CD8-positive, alpha-beta memory T cell (primary cell): Measurements from ENCODE around the gene LRRC37B. TPM values are rescaled to one million over a fixed set of nuclear protein-coding genes. Genes with fewer than 3 reads are reported as not detected.
"Not testable (repeated sequence)": the region's sequence is repeated elsewhere in the genome, so short reads cannot be mapped to it uniquely, and the experiment has no call there.

ENCODE experiments used
- CTCF ChIA-PET: fragments of 350-600 bp; sonication (Branson Sonifier 250); formaldehyde crosslinking; loops from one replicate; lab custom pipeline; 2021; ENCODE audit warnings: antibody characterized with exemption; lab: Charles Lee
- POLR2A ChIA-PET: fragments of 350-600 bp; sonication (Branson Sonifier 250); formaldehyde crosslinking; loops from one replicate; lab custom pipeline; 2021; ENCODE audit warnings: antibody characterized with exemption; lab: Charles Lee
- DNase-seq, 5 donors: peaks; one replicate each; pipeline versions ENCODE4 v3.0.0 to v3.0.0-alpha.2; 2020 to 2022; ENCODE audit warnings: mixed read lengths in 1 of 5
- H3K27ac ChIP-seq: one replicate; pipeline ENCODE4 v1.7.0; 2013; ENCODE audit warnings: low read depth, mild to moderate bottlenecking, low read length, moderate library complexity
- H3K27me3 ChIP-seq: 2 replicates; pipeline ENCODE4 v1.7.0; 2013; ENCODE audit warnings: low read length, mild to moderate bottlenecking; ENCODE audit not compliant: insufficient read depth, poor library complexity, severe bottlenecking
- H3K36me3 ChIP-seq: 2 replicates; pipeline ENCODE4 v1.7.0; 2013; ENCODE audit warnings: mild to moderate bottlenecking, low read length, moderate library complexity; ENCODE audit not compliant: insufficient read depth
- H3K4me1 ChIP-seq: 2 replicates; pipeline ENCODE4 v1.7.0; 2013; ENCODE audit warnings: mild to moderate bottlenecking, low read length, moderate library complexity; ENCODE audit not compliant: insufficient read depth
- H3K4me3 ChIP-seq: 2 replicates; pipeline ENCODE4 v1.7.0; 2013; ENCODE audit warnings: mild to moderate bottlenecking, low read length
- H3K9me3 ChIP-seq: 2 replicates; pipeline ENCODE4 v1.7.0; 2013; ENCODE audit warnings: mild to moderate bottlenecking, low read length
- H3K27ac Mint-ChIP-seq, 8 donors: one replicate each; pipeline ENCODE4 v1.8.0; 2020 to 2021; ENCODE audit warnings: mixed read lengths in 8 of 8, mild to moderate bottlenecking in 6 of 8, inconsistent platforms in 3 of 8, moderate library complexity in 3 of 8
- H3K27me3 Mint-ChIP-seq, 2 donors: one replicate each; pipeline ENCODE4 v1.8.0; 2020 to 2021; ENCODE audit warnings: mixed read lengths in 2 of 2, mild to moderate bottlenecking in 1 of 2, moderate library complexity in 1 of 2
- H3K36me3 Mint-ChIP-seq, 3 donors: one replicate each; pipeline ENCODE4 v1.8.0; 2020 to 2021; ENCODE audit warnings: mixed read lengths in 3 of 3, inconsistent platforms in 1 of 3, mild to moderate bottlenecking in 1 of 3
- H3K4me1 Mint-ChIP-seq, 3 donors: one replicate each; pipeline ENCODE4 v1.8.0; 2020 to 2021; ENCODE audit warnings: mixed read lengths in 3 of 3, inconsistent platforms in 1 of 3, mild to moderate bottlenecking in 1 of 3
- H3K4me3 Mint-ChIP-seq, 7 donors: one replicate each; pipeline ENCODE4 v1.8.0; 2020 to 2021; ENCODE audit warnings: mixed read lengths in 7 of 7, mild to moderate bottlenecking in 6 of 7, moderate library complexity in 4 of 7, inconsistent platforms in 2 of 7
- H3K9me3 Mint-ChIP-seq, 5 donors: one replicate each; pipeline ENCODE4 v1.8.0; 2020 to 2022; ENCODE audit warnings: mixed read lengths in 5 of 5, mild to moderate bottlenecking in 3 of 5, moderate library complexity in 2 of 5, inconsistent platforms in 1 of 5
- polyA plus RNA-seq: library from polyadenylated mRNA; unstranded; fragments of 300-500 nt; fragmentation: Illumina TruSeq; gene quantifications from one replicate; pipeline ENCODE4 v1.2.3, GENCODE V29; 2021
- total RNA-seq, 2 experiments: library from RNA; stranded (reverse); gene quantifications; one replicate each; pipeline ENCODE4 v1.2.3, GENCODE V29; 2021

The LRRC37B gene
- total and polyA plus RNA-seq, 3 experiments from 2014 or later = 11.0 to 17.6 (median 16.2) TPM

GRCh38 chr17:32066123-32066680 is 59.0 kb downstream of the LRRC37B start:
- H3K4me3 ChIP-seq, H3K9me3 Mint-ChIP-seq, H3K36me3 ChIP-seq, H3K4me1 ChIP-seq, CTCF ChIA-PET, H3K27me3 Mint-ChIP-seq, H3K4me3 Mint-ChIP-seq, POLR2A ChIA-PET, H3K4me1 Mint-ChIP-seq, DNase-seq, H3K9me3 ChIP-seq, H3K36me3 Mint-ChIP-seq, H3K27ac ChIP-seq, H3K27me3 ChIP-seq: not testable (repeated sequence)
- peak overlapping the region in 1 of 8 donors; percentile 17 for H3K27ac Mint-ChIP-seq

DNA sequence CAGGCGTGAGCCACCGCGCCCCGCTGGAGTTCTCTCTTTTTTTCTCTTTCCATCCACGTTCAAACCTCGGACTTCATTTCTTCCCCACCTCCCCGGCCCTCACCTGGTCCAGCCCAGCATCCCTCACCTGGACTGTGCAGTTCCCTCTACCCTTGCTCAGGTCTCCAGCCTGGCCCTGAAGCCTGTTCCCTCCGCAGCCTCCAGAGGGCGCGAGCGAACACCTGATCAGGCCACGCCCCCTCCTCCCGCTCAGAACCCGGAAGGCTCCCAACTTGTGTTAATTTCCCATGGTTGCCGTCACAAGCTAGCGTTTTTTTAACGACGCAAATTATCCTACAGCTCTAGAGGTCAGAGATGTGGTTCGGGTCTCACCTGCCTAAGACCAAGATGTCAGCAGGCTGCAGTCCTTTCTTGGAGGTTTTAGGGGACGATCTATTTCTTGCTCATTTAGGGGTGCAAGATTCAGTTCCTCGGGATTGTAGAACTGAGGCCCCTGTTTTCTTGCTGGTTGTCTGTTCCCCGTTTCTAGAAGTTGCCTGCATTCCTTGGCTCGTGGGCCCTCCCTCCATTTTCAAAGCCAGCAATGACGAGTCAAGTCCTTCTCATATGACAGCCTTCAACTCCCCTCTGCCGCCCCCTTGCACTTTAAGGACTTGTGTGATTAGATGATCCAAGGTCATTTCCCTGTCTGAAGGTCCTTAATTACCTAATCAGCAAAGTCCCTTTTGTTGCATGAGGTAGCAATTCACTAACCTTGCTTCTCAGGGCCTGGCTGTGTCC is 59.9 kb downstream of the LRRC37B start:
- H3K36me3 ChIP-seq, POLR2A ChIA-PET, H3K27ac ChIP-seq, CTCF ChIA-PET, H3K4me1 Mint-ChIP-seq, H3K9me3 ChIP-seq, H3K4me1 ChIP-seq, H3K36me3 Mint-ChIP-seq, H3K9me3 Mint-ChIP-seq, H3K27me3 Mint-ChIP-seq, H3K27me3 ChIP-seq: not testable (repeated sequence)
- peak; percentile 34 to 81 (median 63) for DNase-seq
- peak overlapping the region; percentile 22 to 91 (median 76) for H3K27ac Mint-ChIP-seq
- peak overlapping the region; percentile 28 for H3K4me3 ChIP-seq
- peak overlapping the region; percentile 34 to 62 (median 55) for H3K4me3 Mint-ChIP-seq

DNA sequence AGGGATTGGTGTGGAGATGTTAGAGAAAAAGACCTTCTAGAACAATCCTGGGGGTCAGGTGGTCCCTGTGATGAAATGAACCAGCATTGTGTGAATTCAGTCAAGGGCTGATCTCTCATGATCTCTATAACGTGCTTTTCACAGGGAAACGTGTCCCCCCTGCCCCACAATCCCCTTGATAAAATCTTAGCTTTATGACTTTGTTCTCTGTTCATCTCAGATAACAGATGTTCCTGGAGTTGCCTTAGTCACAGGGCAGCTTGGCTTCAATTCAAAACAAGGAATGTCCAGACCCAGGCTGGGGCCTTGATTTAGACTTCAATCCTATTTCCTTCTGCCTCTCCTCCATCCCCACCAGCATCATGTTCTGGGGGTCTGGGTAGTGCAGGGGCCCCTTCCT is 61.9 kb downstream of the LRRC37B start:
- DNase-seq, H3K9me3 ChIP-seq, H3K36me3 ChIP-seq, H3K36me3 Mint-ChIP-seq, H3K4me1 ChIP-seq, H3K4me1 Mint-ChIP-seq, H3K9me3 Mint-ChIP-seq, CTCF ChIA-PET, POLR2A ChIA-PET, H3K27ac Mint-ChIP-seq, H3K4me3 ChIP-seq, H3K27ac ChIP-seq, H3K27me3 ChIP-seq, H3K27me3 Mint-ChIP-seq: not testable (repeated sequence)
- H3K4me3 Mint-ChIP-seq = peak overlapping the region in 1 of 7 donors; percentile 65

GRCh38 chr17:32071961-32072360 is 64.8 kb downstream of the LRRC37B start:
- H3K9me3 ChIP-seq, H3K27me3 Mint-ChIP-seq, H3K36me3 ChIP-seq, H3K4me3 ChIP-seq, H3K36me3 Mint-ChIP-seq, H3K9me3 Mint-ChIP-seq, CTCF ChIA-PET, H3K4me1 Mint-ChIP-seq, POLR2A ChIA-PET, H3K4me1 ChIP-seq, H3K27me3 ChIP-seq, H3K27ac ChIP-seq: not testable (repeated sequence)
- Mint-ChIP-seq H3K27ac (peak overlapping the region in 4 of 8 donors; percentile 26 to 70 (median 52)), H3K4me3 (peak overlapping the region in 1 of 7 donors; percentile 27)
- DNase-seq = peak in 2 of 5 donors; percentile 27 to 48

DNA sequence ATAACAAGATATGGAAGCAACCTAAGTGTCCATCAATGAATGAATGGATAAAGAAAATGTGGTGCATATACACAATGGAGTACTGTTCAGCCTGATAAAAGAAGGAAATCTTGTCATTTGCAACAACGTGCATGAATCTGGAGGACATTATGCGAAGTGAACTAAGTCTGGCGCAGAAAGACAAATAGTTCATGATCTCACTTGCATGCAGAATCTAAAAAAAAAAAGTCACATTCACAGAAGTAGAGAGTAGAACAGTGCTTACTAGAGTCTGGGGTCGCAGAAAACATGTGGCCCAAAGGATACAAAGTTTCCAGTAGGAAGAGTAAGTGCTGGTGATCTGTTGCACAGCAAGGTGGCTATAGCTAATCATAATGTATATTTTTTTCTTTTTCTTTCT is 65.9 kb downstream of the LRRC37B start:
- H3K27ac ChIP-seq, POLR2A ChIA-PET, H3K4me1 ChIP-seq, H3K4me3 Mint-ChIP-seq, H3K36me3 Mint-ChIP-seq, H3K27me3 Mint-ChIP-seq, H3K4me1 Mint-ChIP-seq, H3K4me3 ChIP-seq, H3K27me3 ChIP-seq, H3K9me3 Mint-ChIP-seq, H3K9me3 ChIP-seq, H3K36me3 ChIP-seq, DNase-seq, CTCF ChIA-PET: not testable (repeated sequence)
- H3K27ac Mint-ChIP-seq = peak overlapping the region in 1 of 8 donors; percentile 51

- not testable (repeated sequence) for H3K9me3 Mint-ChIP-seq
Observed at GRCh38 chr17:32079753-32080152, 72.6 kb downstream of the LRRC37B start.

GRCh38 chr17:32083550-32083979 is 76.4 kb downstream of the LRRC37B start:
- H3K4me1 Mint-ChIP-seq, H3K9me3 ChIP-seq, DNase-seq, H3K27me3 Mint-ChIP-seq, H3K36me3 ChIP-seq, POLR2A ChIA-PET, H3K9me3 Mint-ChIP-seq, CTCF ChIA-PET, H3K27me3 ChIP-seq, H3K27ac ChIP-seq, H3K4me1 ChIP-seq, H3K27ac Mint-ChIP-seq, H3K36me3 Mint-ChIP-seq: not testable (repeated sequence)
- peak overlapping the region; percentile 39 for H3K4me3 ChIP-seq
- peak overlapping the region in 5 of 7 donors; percentile 12 to 76 (median 67) for H3K4me3 Mint-ChIP-seq

More at GRCh38 chr17:32079753-32080152, 72.6 kb downstream of the LRRC37B start:
- H3K27me3 ChIP-seq, H3K27me3 Mint-ChIP-seq, H3K4me1 ChIP-seq, H3K36me3 Mint-ChIP-seq, H3K4me1 Mint-ChIP-seq, H3K36me3 ChIP-seq, H3K9me3 ChIP-seq, POLR2A ChIA-PET, H3K27ac ChIP-seq: not testable (repeated sequence)
- H3K27ac Mint-ChIP-seq = peak overlapping the region; percentile 84 to 98 (median 94)
- peak overlapping the region; percentile 26 for H3K4me3 ChIP-seq
- CTCF ChIA-PET = interaction anchor here (1.3 kb wide), 1 partner anchor 60 kb away, joined by 3 read pairs; no protein-coding TSS in a partner anchor
- peak; percentile 53 to 88 (median 73) for DNase-seq
- peak overlapping the region; percentile 69 to 83 (median 77) for H3K4me3 Mint-ChIP-seq

DNA sequence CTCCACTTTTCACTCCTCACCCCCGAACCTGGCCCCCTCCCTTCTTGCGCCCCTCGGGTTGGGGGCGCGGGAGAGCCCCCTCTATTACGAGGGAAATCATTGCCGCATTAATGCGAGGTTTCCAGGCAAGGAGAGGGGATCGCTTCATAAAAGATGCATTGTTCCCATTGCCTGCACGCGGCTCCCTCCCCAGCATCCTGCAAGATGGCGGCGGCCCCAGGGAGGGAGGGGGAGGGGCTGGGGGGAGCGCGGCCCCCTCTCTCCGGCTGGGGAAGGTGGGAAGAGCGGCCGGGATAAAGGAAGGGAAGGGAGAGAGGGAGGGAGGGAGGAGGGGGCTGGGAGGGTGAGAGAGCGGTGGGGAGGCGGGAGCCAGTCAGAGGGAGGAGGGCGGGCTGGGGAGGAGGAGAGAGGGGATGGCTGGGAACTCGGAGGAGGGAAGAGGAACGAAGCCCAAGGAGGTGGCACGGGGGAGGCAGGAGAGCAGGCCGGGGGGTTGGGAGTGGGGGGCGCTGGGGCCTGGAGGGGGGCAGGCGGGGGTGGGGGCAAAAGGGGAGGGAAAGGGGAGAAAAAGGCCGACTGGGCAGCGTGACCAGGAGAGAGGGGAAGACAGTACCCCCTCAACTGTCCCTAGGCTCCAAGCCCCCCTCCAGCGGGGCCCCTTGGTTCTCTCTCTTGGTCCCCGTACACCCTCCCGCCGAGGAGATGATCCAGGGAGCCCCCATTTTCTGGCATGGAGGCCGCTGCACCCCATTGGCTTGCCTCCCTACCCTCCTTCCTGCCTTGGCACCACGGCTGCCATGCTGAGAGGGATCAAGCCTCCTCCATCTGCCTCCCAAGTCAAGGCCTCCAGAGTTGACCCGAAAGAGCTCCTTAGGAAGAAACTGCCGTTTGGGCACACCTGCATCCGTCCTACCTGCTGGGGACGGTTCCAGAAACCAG is 77.1 kb downstream of the LRRC37B start:
- H3K4me3 Mint-ChIP-seq = peak overlapping the region in 6 of 7 donors; percentile 49 to 76 (median 64)
- peak overlapping the region in 1 of 8 donors; percentile 80 for H3K27ac Mint-ChIP-seq
- H3K27ac ChIP-seq, H3K4me1 Mint-ChIP-seq, H3K27me3 ChIP-seq, CTCF ChIA-PET, H3K4me1 ChIP-seq, H3K36me3 ChIP-seq, H3K27me3 Mint-ChIP-seq, H3K9me3 ChIP-seq, H3K9me3 Mint-ChIP-seq, POLR2A ChIA-PET, H3K36me3 Mint-ChIP-seq: not testable (repeated sequence)
- H3K4me3 ChIP-seq = peak overlapping the region; percentile 39
- peak in 1 of 5 donors; percentile 41 for DNase-seq
